Chondrocyte (in vitro differentiated cells): ENCODE results near the gene CTIF. TPM values are rescaled to one million over a fixed set of nuclear protein-coding genes. Genes with fewer than 3 reads are reported as not detected.

ENCODE experiments used
- DNase-seq: peaks from one replicate; pipeline ENCODE4 v3.0.0; 2021; ENCODE audit warnings: mixed read lengths, low spot score
- H3K27ac Mint-ChIP-seq: one replicate; pipeline ENCODE4 v1.8.0; 2021; ENCODE audit warnings: mild to moderate bottlenecking, moderate library complexity, mixed read lengths; ENCODE audit not compliant: unreplicated experiment
- H3K27me3 Mint-ChIP-seq: 2 replicates; pipeline ENCODE4 v1.8.0; 2021; ENCODE audit warnings: low read depth, mixed read lengths
- H3K36me3 Mint-ChIP-seq: 2 replicates; pipeline ENCODE4 v1.8.0; 2021; ENCODE audit warnings: low read depth, mixed read lengths
- H3K4me1 Mint-ChIP-seq: 2 replicates; pipeline ENCODE4 v1.8.0; 2021; ENCODE audit warnings: low read depth, mild to moderate bottlenecking, mixed read lengths
- H3K4me3 Mint-ChIP-seq: one replicate; pipeline ENCODE4 v1.8.0; 2021; ENCODE audit warnings: mild to moderate bottlenecking, moderate library complexity, mixed read lengths; ENCODE audit not compliant: unreplicated experiment
- H3K9me3 Mint-ChIP-seq: 2 replicates; pipeline ENCODE4 v1.8.0; 2021; ENCODE audit warnings: low read depth, mixed read lengths
- CTCF ChIP-seq: fragments of 200-600 bp; sonication (generic); IDR thresholded peaks from 2 replicates; pipeline ENCODE4 v1.5.0; 2021; ENCODE audit warnings: antibody characterized with exemption, mild to moderate bottlenecking, moderate library complexity
- total RNA-seq: library from RNA; stranded (reverse); gene quantifications from 3 replicates; pipeline ENCODE4 v1.2.1, GENCODE V29; 2021

CTIF gene
- total RNA-seq, 1 donor from 2014 or later, result 184 TPM

GRCh38 chr18:48574667-48575300, 36.0 kb downstream of the CTIF start:
- Mint-ChIP-seq H3K36me3 (peaks cover 13% of the 10 kb centered on the region), H3K4me1 (peaks cover 85% of the 10 kb centered on the region), H3K4me3 (no peak overlapping the region), H3K9me3 (peaks cover 7% of the 10 kb centered on the region), H3K27me3 (no peaks in the 10 kb centered on the region), H3K27ac (peak overlapping the region; percentile 88)
- no peak for TF ChIP-seq CTCF
- no peak for DNase-seq

GRCh38 chr18:48575301-48575657, 36.4 kb downstream of the CTIF start:
- no peak overlapping the region for H3K4me3 Mint-ChIP-seq
- H3K9me3 Mint-ChIP-seq, result peaks cover 7% of the 10 kb centered on the region
- no peak for DNase-seq
- no peak for TF ChIP-seq CTCF
- peak overlapping the region; percentile 88 for H3K27ac Mint-ChIP-seq
- H3K27me3 Mint-ChIP-seq, result no peaks in the 10 kb centered on the region
- peaks cover 85% of the 10 kb centered on the region for H3K4me1 Mint-ChIP-seq
- H3K36me3 Mint-ChIP-seq, result peaks cover 13% of the 10 kb centered on the region

GRCh38 chr18:48575658-48576456, 37.0 kb downstream of the CTIF start:
- Mint-ChIP-seq H3K4me3 (peak overlapping the region; percentile 18), H3K9me3 (peaks cover 7% of the 10 kb centered on the region), H3K36me3 (peaks cover 13% of the 10 kb centered on the region), H3K27ac (peak overlapping the region; percentile 88), H3K4me1 (peaks cover 85% of the 10 kb centered on the region), H3K27me3 (no peaks in the 10 kb centered on the region)
- DNase-seq, result no peak
- TF ChIP-seq CTCF, result no peak

GRCh38 chr18:48576457-48576771, 37.6 kb downstream of the CTIF start:
- peaks cover 16% of the 10 kb centered on the region for H3K36me3 Mint-ChIP-seq
- H3K27ac Mint-ChIP-seq, result peak overlapping the region; percentile 88
- peaks cover 91% of the 10 kb centered on the region for H3K4me1 Mint-ChIP-seq
- no peak overlapping the region for H3K4me3 Mint-ChIP-seq
- no peaks in the 10 kb centered on the region for H3K27me3 Mint-ChIP-seq
- peak; percentile 42 for DNase-seq
- TF ChIP-seq CTCF, result no peak
- peaks cover 7% of the 10 kb centered on the region for H3K9me3 Mint-ChIP-seq

GRCh38 chr18:48577478-48578190, 38.8 kb downstream of the CTIF start:
- Mint-ChIP-seq H3K27ac (peak overlapping the region; percentile 18), H3K9me3 (peaks cover 7% of the 10 kb centered on the region), H3K36me3 (peaks cover 18% of the 10 kb centered on the region), H3K4me3 (no peak overlapping the region), H3K4me1 (peaks cover 91% of the 10 kb centered on the region), H3K27me3 (no peaks in the 10 kb centered on the region)
- TF ChIP-seq CTCF, result no peak
- peak; percentile 9 for DNase-seq
